HEK293 (cell line): ENCODE data around the gene TMEM106C.

Experiments used
- GLI4 ChIP-seq: fragments of 450-650 bp; formaldehyde crosslinking; IDR thresholded peaks from 2 replicates; pipeline ENCODE4 v1.5.1; 2016; ENCODE audit warnings: missing biosample characterization, missing genetic modification characterization
- GLIS1 ChIP-seq: fragments of 450-650 bp; formaldehyde crosslinking; IDR thresholded peaks from 2 replicates; pipeline ENCODE4 v1.5.1; 2016; ENCODE audit warnings: missing biosample characterization, missing genetic modification characterization
- GLIS2 ChIP-seq: fragments of 450-650 bp; formaldehyde crosslinking; IDR thresholded peaks from 2 replicates; pipeline ENCODE4 v1.5.1; 2016; ENCODE audit warnings: missing biosample characterization, missing genetic modification characterization
- KLF17 ChIP-seq: fragments of 450-650 bp; formaldehyde crosslinking; IDR thresholded peaks from 2 replicates; pipeline ENCODE4 v1.5.1; 2016; ENCODE audit warnings: missing biosample characterization, missing genetic modification characterization
- KLF8 ChIP-seq: fragments of 450-650 bp; formaldehyde crosslinking; IDR thresholded peaks from 2 replicates; pipeline ENCODE4 v1.5.1; 2016; ENCODE audit warnings: missing biosample characterization, missing genetic modification characterization
- KLF9 ChIP-seq: fragments of 450-650 bp; formaldehyde crosslinking; IDR thresholded peaks from 2 replicates; pipeline ENCODE4 v1.5.1; 2016; ENCODE audit warnings: missing biosample characterization, missing genetic modification characterization, low read depth
- SP3 ChIP-seq: fragments of 450-650 bp; formaldehyde crosslinking; IDR thresholded peaks from 2 replicates; pipeline ENCODE4 v1.5.1; 2016; ENCODE audit warnings: missing biosample characterization, missing genetic modification characterization
- ZBTB17 ChIP-seq: fragments of 450-650 bp; formaldehyde crosslinking; IDR thresholded peaks from 2 replicates; pipeline ENCODE4 v1.5.1; 2016; ENCODE audit warnings: missing biosample characterization, missing genetic modification characterization
- ZBTB48 ChIP-seq: fragments of 450-650 bp; formaldehyde crosslinking; IDR thresholded peaks from 2 replicates; pipeline ENCODE4 v1.5.1; 2016; ENCODE audit warnings: missing biosample characterization, missing genetic modification characterization
- ZBTB7A ChIP-seq: fragments of 450-650 bp; formaldehyde crosslinking; IDR thresholded peaks from 2 replicates; pipeline ENCODE4 v1.5.1; 2016; ENCODE audit warnings: low read depth, missing biosample characterization, missing genetic modification characterization
- ZBTB8A ChIP-seq: fragments of 450-650 bp; formaldehyde crosslinking; IDR thresholded peaks from 2 replicates; pipeline ENCODE4 v1.5.1; 2016; ENCODE audit warnings: missing biosample characterization, missing genetic modification characterization
- ZIC2 ChIP-seq: fragments of 450-650 bp; formaldehyde crosslinking; IDR thresholded peaks from 2 replicates; pipeline ENCODE4 v1.5.1; 2016; ENCODE audit warnings: missing biosample characterization, missing genetic modification characterization
- ZNF121 ChIP-seq: fragments of 450-650 bp; formaldehyde crosslinking; IDR thresholded peaks from 2 replicates; pipeline ENCODE4 v1.5.1; 2016; ENCODE audit warnings: missing biosample characterization, missing genetic modification characterization
- ZNF174 ChIP-seq: fragments of 450-650 bp; formaldehyde crosslinking; IDR thresholded peaks from 2 replicates; pipeline ENCODE4 v1.5.0; 2017; ENCODE audit warnings: missing biosample characterization, mild to moderate bottlenecking, missing genetic modification characterization
- ZNF341 ChIP-seq: fragments of 450-650 bp; formaldehyde crosslinking; IDR thresholded peaks from 2 replicates; pipeline ENCODE4; 2016; ENCODE audit warnings: low read depth, missing biosample characterization, missing genetic modification characterization
- ZNF362 ChIP-seq: fragments of 450-650 bp; formaldehyde crosslinking; IDR thresholded peaks from 2 replicates; pipeline ENCODE4 v1.5.1; 2016; ENCODE audit warnings: missing biosample characterization, missing genetic modification characterization
- ZNF510 ChIP-seq: fragments of 450-650 bp; formaldehyde crosslinking; IDR thresholded peaks from 2 replicates; pipeline ENCODE4 v1.5.1; 2018; ENCODE audit warnings: mild to moderate bottlenecking, missing genetic modification characterization, missing biosample characterization; ENCODE audit not compliant: insufficient replicate concordance
- ZNF529 ChIP-seq: fragments of 450-650 bp; formaldehyde crosslinking; IDR thresholded peaks from 2 replicates; pipeline ENCODE4 v1.5.1; 2017; ENCODE audit warnings: missing genetic modification characterization, missing biosample characterization; ENCODE audit not compliant: insufficient replicate concordance
- ZNF610 ChIP-seq: fragments of 450-650 bp; formaldehyde crosslinking; IDR thresholded peaks from 2 replicates; pipeline ENCODE4 v1.5.1; 2016; ENCODE audit warnings: missing biosample characterization, missing genetic modification characterization, borderline replicate concordance
- ZNF76 ChIP-seq: fragments of 450-650 bp; formaldehyde crosslinking; IDR thresholded peaks from 2 replicates; pipeline ENCODE4; 2016; ENCODE audit warnings: low read depth, missing biosample characterization, missing genetic modification characterization, borderline replicate concordance
- ZSCAN30 ChIP-seq: fragments of 450-650 bp; IDR thresholded peaks from 2 replicates; pipeline ENCODE4 v1.5.1; 2018; ENCODE audit warnings: missing biosample characterization, mild to moderate bottlenecking, missing genetic modification characterization, moderate library complexity
- TF ChIP-seq, protein P1 (sequence below): fragments of 450-650 bp; formaldehyde crosslinking; conservative IDR thresholded peaks from 2 replicates; pipeline ENCODE4 v1.5.1; 2016; ENCODE audit warnings: low read depth, missing biosample characterization, missing genetic modification characterization
- TF ChIP-seq, protein P2 (sequence below): fragments of 450-650 bp; formaldehyde crosslinking; optimal IDR thresholded peaks from 2 replicates; pipeline ENCODE3; 2016; ENCODE audit warnings: missing biosample characterization, mild to moderate bottlenecking, missing genetic modification characterization
- TF ChIP-seq, protein P3 (sequence below): fragments of 450-650 bp; formaldehyde crosslinking; IDR thresholded peaks from 2 replicates; pipeline ENCODE4 v1.5.1; 2016; ENCODE audit warnings: missing biosample characterization, missing genetic modification characterization

Gene TMEM106C

GRCh38 chr12:47963340-47964040, at the start of gene TMEM106C (continued):
- 0 out of 2 replicates have a peak, but pooled peaks have one; percentile 21 for TF ChIP-seq GLIS2 (tag by site-specific recombination)
- TF ChIP-seq ZNF174 (tag by site-specific recombination): no peak
- TF ChIP-seq GLI4 (tag by site-specific recombination): 0 out of 2 replicates have a peak, but pooled peaks have one; percentile 31
- TF ChIP-seq ZNF529 (tag by site-specific recombination): no peak
- TF ChIP-seq ZBTB8A: peak; percentile 33; the same call in 1 of the 2 replicates
- peak; percentile 79 for TF ChIP-seq SP3 (tag by site-specific recombination)
- 0 out of 2 replicates have a peak, but pooled peaks have one; percentile 48 for TF ChIP-seq KLF8 (tag by site-specific recombination)
- no peak for TF ChIP-seq ZNF362
- TF ChIP-seq ZNF341: peak; percentile 36; the same call in 1 of the 2 replicates
- no peak for TF ChIP-seq ZNF510 (tag by site-specific recombination)
- TF ChIP-seq, protein P1, sequence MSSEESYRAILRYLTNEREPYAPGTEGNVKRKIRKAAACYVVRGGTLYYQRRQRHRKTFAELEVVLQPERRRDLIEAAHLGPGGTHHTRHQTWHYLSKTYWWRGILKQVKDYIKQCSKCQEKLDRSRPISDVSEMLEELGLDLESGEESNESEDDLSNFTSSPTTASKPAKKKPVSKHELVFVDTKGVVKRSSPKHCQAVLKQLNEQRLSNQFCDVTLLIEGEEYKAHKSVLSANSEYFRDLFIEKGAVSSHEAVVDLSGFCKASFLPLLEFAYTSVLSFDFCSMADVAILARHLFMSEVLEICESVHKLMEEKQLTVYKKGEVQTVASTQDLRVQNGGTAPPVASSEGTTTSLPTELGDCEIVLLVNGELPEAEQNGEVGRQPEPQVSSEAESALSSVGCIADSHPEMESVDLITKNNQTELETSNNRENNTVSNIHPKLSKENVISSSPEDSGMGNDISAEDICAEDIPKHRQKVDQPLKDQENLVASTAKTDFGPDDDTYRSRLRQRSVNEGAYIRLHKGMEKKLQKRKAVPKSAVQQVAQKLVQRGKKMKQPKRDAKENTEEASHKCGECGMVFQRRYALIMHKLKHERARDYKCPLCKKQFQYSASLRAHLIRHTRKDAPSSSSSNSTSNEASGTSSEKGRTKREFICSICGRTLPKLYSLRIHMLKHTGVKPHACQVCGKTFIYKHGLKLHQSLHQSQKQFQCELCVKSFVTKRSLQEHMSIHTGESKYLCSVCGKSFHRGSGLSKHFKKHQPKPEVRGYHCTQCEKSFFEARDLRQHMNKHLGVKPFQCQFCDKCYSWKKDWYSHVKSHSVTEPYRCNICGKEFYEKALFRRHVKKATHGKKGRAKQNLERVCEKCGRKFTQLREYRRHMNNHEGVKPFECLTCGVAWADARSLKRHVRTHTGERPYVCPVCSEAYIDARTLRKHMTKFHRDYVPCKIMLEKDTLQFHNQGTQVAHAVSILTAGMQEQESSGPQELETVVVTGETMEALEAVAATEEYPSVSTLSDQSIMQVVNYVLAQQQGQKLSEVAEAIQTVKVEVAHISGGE (tag by site-specific recombination): no peak
- peak; percentile 42; the same call in 1 of the 2 replicates for TF ChIP-seq ZSCAN30
- peak; percentile 94 for TF ChIP-seq KLF9
- TF ChIP-seq, protein P2, sequence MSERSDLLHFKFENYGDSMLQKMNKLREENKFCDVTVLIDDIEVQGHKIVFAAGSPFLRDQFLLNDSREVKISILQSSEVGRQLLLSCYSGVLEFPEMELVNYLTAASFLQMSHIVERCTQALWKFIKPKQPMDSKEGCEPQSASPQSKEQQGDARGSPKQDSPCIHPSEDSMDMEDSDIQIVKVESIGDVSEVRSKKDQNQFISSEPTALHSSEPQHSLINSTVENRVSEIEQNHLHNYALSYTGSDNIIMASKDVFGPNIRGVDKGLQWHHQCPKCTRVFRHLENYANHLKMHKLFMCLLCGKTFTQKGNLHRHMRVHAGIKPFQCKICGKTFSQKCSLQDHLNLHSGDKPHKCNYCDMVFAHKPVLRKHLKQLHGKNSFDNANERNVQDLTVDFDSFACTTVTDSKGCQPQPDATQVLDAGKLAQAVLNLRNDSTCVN: peak; percentile 96
- TF ChIP-seq ZBTB48 (tag by site-specific recombination): no peak
- peak; percentile 71 for TF ChIP-seq ZBTB17 (tag by site-specific recombination)
- TF ChIP-seq ZNF121: peak; percentile 92
- TF ChIP-seq GLIS1 (tag by site-specific recombination): 0 out of 2 replicates have a peak, but pooled peaks have one; percentile 16
- TF ChIP-seq KLF17: 0 out of 2 replicates have a peak, but pooled peaks have one; percentile 24
- peak; percentile 59; the same call in 1 of the 2 replicates for TF ChIP-seq ZNF76 (tag by site-specific recombination)
- TF ChIP-seq ZNF610 (tag by site-specific recombination): peak; percentile 97
- peak; percentile 52; the same call in 1 of the 2 replicates for TF ChIP-seq ZIC2 (tag by site-specific recombination)
- no peak for TF ChIP-seq ZBTB7A (tag by site-specific recombination)
- TF ChIP-seq, protein P3, sequence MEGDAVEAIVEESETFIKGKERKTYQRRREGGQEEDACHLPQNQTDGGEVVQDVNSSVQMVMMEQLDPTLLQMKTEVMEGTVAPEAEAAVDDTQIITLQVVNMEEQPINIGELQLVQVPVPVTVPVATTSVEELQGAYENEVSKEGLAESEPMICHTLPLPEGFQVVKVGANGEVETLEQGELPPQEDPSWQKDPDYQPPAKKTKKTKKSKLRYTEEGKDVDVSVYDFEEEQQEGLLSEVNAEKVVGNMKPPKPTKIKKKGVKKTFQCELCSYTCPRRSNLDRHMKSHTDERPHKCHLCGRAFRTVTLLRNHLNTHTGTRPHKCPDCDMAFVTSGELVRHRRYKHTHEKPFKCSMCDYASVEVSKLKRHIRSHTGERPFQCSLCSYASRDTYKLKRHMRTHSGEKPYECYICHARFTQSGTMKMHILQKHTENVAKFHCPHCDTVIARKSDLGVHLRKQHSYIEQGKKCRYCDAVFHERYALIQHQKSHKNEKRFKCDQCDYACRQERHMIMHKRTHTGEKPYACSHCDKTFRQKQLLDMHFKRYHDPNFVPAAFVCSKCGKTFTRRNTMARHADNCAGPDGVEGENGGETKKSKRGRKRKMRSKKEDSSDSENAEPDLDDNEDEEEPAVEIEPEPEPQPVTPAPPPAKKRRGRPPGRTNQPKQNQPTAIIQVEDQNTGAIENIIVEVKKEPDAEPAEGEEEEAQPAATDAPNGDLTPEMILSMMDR (tag by site-specific recombination): peak; percentile 99
